Stimulated activated naive CD8-positive, alpha-beta T cell treated with anti-CD3 and anti-CD28 coated beads, Interleukin-15, Interleukin-2, amounts not matched to agents 100 U/mL and 50 U/mL, for 24 hours (primary cell): Measurements from ENCODE around the gene ABLIM2.
A peak's percentile ranks its signal among the peaks of the same experiment; 100 is the strongest.

ENCODE experiments used
- ATAC-seq: fragments of 150-1000 bp; cut with Tn5 transposase; one replicate; pipeline ENCODE4 v1.10.0; 2021
- DNase-seq: peaks from one replicate; pipeline ENCODE4 v3.0.0; 2021

Gene ABLIM2

GRCh38 chr4:7978489-7978888 is 180.1 kb downstream of the ABLIM2 start:
- DNase-seq (no peak), ATAC-seq (no peak)

DNA sequence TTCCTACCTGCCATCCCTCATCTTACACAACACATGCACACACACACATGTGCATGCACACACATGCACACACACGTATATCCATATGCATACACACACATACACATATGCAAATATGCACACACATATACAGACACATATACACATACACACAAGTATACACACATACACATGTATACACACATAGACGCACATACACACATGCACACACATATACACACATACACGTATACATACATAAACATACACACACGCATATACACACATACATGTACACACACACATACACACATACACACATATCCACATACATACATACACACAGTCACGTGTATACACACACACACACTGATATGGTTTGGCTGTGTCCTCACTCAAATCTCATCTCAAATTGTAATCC is 182.0 kb downstream of the ABLIM2 start:
- DNase-seq = no peak
- no peak for ATAC-seq

DNA sequence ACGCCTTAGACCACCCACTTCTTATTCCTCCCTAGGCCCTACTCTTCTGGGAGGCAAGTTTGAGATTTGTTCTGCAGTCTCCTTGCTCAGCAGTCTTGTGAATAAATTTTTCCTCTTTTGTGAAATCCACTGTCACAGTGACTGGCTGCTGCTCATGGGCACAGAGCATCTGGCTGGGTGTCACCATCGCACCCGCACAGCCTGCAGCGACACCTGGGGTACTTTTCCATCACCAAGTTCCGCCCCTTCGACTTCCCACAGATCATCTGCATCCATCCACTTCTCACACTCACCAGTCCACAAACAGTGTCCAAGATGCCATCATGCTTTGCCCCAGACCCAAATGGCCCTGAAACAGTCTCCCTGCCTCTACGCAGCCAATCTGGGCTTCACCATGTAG is 182.6 kb downstream of the ABLIM2 start:
- no peak for ATAC-seq

DNA sequence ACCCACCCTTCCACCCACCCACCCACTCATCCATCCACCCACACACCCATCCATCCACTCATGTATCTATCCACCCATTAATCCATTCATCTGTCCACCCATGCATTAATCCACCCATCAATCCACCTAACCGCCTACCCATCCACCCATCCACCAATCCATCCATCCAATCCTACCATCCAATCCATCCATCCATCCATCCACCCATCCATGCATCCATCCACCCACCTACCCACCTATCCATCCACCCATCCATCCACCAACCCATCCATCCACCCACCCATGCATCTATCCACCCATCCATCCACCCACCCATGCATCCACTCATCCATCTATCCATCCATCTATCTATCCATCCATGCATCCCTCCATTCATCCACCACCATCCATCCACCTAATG is 184.2 kb downstream of the ABLIM2 start:
- ATAC-seq (no peak), DNase-seq (no peak)

More for the DNA sequence above, 182.6 kb downstream of the ABLIM2 start:
- DNase-seq = no peak

DNA sequence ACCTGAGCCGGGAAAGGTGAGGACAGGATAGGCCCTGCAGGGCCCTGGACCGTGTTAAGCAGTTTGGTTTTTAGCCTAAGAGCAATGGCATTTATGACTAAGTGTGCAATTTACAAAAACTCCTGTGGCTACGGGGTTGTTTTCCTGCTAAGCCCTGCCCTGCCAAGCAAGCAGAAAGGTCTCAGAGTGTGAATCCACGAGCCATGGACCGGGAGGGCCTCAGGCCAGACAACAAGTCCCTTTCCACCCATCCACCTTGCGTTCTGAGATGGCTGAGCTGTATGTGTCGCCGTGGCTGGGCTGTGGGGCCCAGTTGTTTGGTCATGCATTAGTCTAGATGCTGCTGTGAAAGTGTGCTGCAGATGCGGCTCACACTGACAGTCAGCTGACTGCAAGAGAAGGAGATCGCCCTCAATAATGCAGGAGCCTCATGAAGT is 185.1 kb downstream of the ABLIM2 start:
- ATAC-seq (no peak), DNase-seq (no peak)

- DNase-seq (no peak), ATAC-seq (peak; percentile 17)
These were observed 186.6 kb downstream of the ABLIM2 start for GRCh38 chr4:7971881-7972500.

DNA sequence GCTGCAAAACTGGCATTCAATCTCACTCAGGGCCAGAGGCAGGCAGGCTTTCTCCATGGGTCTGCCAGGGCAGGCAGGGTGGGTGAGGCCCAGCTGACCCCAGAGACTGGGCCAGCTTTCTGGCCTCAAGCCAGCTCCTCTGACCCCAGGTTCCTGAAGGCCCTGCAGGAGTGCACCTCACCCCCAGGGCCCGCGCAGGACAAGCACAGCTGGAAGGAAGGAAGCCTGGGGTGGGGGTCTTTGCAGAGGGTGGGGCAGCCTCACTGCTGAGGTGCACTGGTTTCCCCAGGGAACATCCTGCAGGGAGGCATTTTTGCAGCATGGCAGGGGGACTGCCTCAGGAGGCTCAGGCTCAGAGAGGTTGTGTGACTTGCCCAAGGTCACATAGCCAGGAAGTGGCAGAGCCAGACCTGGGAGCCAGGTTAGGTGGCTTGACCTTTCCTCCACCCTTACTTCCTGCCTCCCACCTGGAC is 187.4 kb downstream of the ABLIM2 start:
- DNase-seq = no peak
- ATAC-seq = no peak

DNA sequence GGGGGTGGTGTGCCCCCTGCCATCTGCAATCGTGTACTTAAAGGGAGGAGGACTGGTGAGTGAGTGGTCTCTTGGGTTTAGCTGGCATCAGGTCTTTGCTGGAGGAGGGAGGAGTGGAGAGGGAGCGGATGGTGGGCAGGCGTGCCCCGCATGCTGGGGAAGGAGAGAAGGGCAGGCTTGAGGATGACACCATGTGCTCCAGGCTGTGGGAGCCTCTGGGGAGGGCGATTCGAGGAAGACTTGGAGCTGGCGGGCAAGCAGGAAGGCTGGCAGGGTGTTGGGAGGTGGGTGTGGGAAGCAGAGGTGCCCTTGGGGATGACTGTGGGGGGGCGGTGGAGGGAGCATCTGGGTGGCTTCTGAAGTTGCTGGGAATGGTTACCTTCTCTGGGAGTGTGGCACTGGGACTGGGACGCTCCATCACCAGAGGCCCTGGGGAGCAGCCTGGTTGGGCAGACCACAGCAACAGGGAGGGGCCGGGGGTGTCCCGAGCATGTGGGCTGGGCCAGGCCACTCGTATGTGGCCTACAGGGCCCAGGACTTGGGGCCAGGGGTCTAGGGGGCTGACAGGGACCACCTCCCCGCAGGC is 188.2 kb downstream of the ABLIM2 start:
- ATAC-seq = no peak

DNA sequence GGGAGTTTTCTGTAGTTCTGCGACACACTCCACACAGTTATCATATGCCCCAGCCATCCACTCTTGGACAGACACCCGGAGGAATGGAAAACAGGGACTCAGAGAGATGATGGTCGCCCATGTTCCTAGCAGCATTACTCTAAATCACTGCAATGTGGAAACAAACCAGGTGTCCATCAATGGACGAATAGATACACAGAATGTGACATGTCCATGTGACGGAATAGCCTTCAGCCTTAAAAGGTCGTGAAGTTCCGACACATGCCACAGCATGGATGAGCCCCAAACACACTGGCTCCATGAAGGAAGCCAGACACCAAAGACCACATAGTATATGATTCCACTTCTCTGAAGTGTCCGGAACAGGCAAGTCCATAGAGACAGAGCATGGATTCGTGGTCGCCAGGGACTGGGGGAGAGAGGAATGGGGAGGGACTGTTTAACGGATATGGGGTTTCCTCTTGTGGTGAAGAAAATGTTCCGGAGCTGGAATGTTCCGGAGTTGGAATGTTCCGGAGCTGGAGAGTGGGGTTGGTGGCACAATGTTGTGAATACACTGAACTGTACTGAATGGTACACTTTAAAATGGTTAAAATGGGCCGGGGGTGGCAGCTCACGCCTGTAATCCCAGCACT is 190.2 kb downstream of the ABLIM2 start:
- ATAC-seq (no peak), DNase-seq (no peak)

More for the DNA sequence above, 188.2 kb downstream of the ABLIM2 start:
- DNase-seq = no peak

DNA sequence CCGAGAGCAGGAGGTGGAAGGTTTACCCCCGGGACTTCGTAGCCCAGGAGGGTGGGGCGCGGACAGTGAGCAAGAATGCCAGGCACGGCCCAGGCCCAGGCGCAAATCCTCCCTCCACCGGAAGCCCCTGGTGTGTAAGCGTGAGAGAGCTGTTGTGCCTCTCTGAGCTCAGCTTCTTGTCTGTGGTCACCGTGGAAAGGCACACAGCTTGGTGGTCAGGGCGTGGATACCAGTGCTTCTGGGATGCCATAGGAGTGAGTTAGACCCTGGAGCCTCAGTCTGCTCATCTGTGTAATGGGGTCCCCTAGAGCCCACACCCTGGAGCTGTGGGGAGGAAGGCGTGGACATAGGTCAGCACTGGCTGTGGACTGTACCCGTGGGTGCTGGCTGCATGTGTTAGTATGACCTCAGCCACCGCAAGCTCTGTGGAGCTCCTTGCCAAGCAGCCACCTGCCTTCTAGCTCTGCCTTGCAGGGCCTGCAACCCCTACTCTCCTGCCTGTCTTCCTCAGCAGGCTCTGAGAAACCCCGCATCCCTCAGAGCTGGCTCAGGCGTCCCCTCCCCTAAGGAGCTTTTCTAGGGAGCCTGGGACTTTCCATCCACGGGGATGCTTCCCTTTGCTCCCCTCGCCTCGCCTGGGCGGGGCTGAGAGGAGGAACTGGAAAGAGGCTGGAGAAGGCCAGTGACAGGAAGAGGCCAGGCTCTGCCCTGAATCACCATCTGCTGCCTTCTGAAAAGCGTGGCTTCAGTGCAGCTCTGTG is 190.9 kb downstream of the ABLIM2 start:
- ATAC-seq = no peak
- DNase-seq = no peak

GRCh38 chr4:7967063-7967440 is 191.6 kb downstream of the ABLIM2 start:
- ATAC-seq (no peak), DNase-seq (no peak)

- DNase-seq = no peak
- ATAC-seq = no peak
These were observed 192.1 kb downstream of the ABLIM2 start for GRCh38 chr4:7966281-7967062.

DNA sequence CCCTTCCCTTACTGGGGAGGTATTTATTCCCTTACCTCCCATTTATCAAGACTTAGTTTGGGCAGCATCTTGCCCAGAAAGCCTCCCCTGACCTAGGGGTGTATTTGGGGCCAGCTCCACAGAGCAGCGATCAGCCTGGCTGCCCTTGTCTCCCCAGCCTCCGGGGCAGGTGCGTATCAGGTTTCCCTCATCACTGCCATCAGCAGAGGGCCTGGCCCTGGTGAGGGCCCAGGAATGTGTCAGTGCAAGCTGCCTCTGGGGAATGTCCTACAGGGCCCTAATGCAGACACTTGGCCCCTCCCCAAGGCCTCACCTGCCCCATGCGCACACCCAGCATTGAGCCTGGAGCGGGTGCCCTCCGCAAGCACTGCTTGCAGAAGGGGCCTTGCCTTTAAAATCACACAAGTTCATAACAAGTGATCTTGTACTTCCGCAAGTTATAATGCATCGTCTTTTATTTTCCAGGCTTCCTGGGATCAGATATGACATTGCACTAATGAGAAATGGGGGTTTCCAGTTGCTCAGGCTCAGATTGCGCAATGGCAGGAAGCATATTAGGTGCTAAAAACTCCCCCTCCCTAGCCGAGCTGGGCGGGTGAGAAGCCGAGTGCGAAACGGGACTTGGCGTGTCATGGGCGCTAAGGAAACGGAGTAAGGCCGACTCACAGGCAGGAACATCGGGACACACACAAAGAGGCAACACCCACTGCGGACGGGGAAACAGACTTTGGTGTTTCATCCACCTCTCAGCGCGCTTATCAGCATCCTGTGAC is 193.5 kb downstream of the ABLIM2 start:
- ATAC-seq (no peak), DNase-seq (no peak)

DNA sequence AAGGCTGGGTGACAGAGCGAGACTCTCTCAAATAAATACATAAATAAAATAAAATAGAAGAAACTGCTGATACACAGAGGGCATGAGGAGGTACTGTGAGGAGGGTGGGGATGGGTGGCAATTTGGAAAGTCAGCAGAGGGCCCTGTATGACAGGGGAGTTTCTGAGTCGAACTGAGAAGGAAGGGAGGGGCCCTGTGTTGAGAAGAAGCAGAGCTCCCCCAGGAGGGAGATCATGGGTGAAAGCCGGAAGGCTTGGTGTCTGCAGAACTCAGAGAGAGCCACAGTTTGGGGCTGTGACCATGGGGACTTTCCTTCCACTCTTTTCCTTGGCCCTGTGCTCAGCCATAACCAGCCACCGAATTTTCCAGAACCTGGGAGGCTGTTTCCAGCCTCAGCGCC is 194.2 kb downstream of the ABLIM2 start:
- DNase-seq (no peak), ATAC-seq (peak; percentile 36)

- DNase-seq = no peak
- ATAC-seq = no peak
These were observed 194.9 kb downstream of the ABLIM2 start for GRCh38 chr4:7963691-7964090.

DNA sequence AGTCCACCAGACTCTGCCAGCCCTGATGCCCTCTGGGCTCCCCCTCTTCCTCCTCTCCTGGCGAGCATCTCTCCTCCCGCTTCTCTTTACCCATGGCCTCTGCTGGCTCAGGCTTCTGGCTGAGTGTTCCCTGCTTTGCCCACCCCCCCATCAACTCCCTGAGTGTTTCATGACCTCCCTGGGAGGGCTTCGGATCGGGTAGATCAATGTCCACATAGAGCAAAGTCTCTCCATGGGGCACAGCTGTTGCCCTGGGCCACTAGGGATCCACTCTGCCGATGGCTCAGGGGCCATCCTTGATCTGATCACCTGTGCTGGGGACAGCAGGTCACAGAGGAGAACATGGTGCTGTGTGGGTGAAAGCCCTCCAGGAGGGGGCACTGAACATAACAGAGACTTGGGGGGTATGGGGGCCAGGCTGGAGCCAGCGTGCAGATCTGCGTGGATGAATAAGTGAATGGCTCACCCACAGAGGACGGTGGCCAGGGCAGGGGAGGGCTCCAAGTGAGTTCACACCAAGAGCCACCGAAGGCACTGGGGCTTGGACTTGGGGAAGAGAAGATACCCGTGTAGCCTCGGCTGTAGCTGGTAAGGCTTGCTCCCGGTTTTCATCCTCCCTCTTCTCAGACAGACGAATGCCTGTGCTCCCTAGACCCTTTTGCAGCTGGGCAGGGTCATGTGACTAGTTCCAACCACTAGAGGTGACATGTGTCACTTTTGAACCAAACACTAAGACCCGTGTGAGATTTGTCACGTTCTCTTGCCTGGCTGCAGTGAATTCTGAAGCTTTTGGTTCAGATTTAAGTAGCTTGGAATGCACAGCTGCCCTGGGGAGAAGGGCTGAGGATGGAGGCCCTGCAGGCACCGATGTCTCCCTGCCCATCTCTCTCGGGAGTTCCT is 195.8 kb downstream of the ABLIM2 start:
- DNase-seq = no peak
- no peak for ATAC-seq

DNA sequence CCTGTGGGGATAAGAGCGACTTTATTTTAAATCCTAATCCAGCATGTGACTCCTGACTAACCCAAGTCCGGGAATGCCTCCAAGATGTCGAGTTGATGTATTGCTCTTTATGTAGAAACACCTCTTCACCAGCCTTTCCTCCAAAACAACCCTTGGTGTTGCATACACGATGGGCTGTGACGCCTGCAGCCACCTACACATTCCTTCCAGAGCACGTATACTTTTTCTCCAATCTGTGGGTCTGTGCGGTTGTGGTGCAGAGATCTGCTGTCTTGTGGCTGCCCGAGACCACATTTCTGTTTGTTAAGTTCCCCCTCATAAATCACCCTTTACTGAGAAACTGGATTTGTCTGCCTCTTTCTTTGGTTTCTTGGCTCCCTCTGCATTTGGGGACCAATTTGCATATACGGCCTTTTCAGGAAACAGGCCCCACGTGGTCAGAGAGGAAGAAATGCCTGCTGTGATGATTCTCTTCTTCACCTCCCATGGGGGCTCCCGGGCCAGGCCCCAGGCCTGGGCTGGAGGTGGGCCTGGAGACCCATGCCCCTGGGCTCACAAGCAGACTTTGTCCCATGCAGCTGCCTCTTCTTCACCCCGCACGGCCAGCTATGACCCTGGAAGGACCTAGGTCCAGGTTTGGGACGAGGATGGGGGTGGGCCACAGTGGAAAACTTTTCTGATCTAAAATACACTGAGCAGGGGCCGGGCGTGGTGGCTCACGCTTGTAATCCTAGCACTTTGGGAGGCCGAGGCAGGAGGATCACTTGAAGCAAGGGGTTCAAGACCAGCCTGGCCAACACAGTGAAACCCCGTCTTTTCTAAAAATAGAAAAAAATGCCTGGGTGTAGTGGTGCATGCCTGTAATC is 197.6 kb downstream of the ABLIM2 start:
- peak; percentile 82 for ATAC-seq

DNA sequence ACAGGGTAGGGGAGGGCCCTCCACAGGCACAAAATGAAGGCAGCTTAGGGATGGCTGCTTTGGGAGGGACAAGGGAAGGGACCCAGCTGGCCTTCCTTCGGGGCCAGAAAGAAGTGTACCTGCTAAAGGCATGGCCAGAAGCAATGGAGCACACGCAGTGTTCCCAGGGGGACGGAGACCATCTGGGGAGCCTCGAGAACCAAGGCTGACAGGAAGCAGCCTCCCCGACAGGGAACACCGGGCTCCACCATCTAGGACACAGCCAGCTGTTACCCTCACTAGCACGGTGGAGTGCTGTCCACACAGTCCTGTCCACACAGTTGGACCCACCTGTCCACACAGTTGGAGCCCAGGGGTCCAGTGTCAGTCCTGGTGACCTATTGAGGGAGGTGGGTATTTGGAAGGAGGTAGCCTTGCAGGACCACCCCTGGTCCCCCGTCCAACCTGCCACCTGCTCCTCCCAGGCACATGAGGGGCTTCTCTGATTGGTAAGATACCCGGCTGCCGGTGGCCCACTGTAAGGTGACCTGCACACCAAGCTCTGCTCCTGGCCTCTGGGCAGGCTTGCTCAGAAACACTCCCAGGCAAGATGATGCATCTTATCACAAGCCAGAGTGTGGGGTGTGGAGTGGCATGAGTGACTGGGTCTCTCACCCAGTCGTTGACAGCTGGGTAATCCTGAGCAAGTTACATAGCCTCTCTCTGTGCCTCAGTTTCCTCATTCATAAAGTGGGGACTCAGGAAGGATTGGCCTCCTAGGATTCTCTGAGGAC is 198.4 kb downstream of the ABLIM2 start:
- peak; percentile 75 for ATAC-seq
- no peak for DNase-seq

More for the DNA sequence above, 197.6 kb downstream of the ABLIM2 start:
- DNase-seq = peak; percentile 83
